Measurements from ENCODE around the gene VWA5A. TPM values are rescaled to one million over a fixed set of nuclear protein-coding genes. Genes with fewer than 3 reads are reported as not detected.

VWA5A gene
- 10 to 100 TPM; 38.3 to 65.4 TPM for total RNA-seq
- polyA plus RNA-seq (2013, experiment 1 of 2), result 20.8 TPM
- 18.0 TPM for polyA plus RNA-seq (2013, experiment 2 of 2)
- long read RNA-seq, experiment 1, partial matches to known transcripts, result 16 of 27 reads
- long read RNA-seq, experiment 1, other reads (novel, unspliced or antisense), result 4 of 27 reads
- long read RNA-seq, experiment 2, full-length matches to known transcripts, result 153 of 188 reads
- long read RNA-seq, experiment 2, partial matches to known transcripts, result 18 of 188 reads
- long read RNA-seq, experiment 2, other reads (novel, unspliced or antisense), result 17 of 188 reads
- long read RNA-seq, experiment 3, full-length matches to known transcripts, result 136 of 182 reads
- long read RNA-seq, experiment 3, partial matches to known transcripts, result 29 of 182 reads
- long read RNA-seq, experiment 3, other reads (novel, unspliced or antisense), result 17 of 182 reads
- long read RNA-seq, experiment 4, full-length matches to known transcripts, result 69 of 76 reads
- long read RNA-seq, experiment 4, partial matches to known transcripts, result 5 of 76 reads
- long read RNA-seq, experiment 4, other reads (novel, unspliced or antisense), result 2 of 76 reads

DNA sequence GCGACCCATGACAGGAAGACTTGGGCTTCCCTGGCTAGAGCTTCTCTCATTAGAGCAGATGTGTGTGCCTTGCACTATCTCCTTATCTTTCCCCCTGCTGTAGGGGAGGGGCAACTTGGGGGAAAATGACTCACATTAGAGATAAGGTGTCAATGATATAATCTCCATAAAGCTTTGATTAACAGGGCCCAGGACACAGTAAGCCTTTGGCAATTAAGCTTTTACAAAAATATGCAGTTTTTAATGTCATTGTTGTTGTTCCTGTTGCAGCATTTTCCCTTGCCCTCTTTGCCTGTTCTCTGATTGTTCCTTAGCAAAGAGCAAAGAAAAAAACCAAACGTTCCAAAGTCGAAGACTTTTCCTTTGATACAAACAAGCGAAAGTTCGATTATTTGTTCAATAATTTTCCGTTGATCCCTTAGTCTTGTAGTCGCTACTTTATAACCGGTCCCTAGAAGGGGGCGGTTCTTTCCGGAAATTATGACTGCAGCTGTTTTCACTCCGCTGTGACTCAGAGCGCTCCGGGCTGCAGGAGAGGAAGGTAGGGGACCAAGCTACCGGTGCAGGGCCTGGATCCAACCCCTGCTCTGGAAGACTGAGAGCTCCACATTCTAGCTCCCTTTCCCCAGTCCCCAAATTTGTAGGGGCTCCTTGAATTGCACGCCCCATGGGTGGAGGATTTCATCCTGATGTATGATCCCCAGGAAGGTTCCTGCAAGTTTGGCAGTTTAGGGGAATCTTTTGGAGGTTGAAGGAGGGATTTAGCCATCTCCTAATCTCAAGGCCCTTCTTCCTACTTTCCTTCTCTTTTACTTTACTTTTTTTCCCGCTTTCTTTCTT lies at the start of gene VWA5A:
TSS of gene VWA5A (plus strand) at position 509 of the 840 bp plus-strand sequence. CDS start 2,062 bp downstream, outside the sequence.
- WGBS, 2 experiments (ENCODE audit: insufficient coverage in 1 of 2, insufficient read length in 1 of 2), result 1 to 4% methylated on average over 9 to 15 of the region's 16 CpGs
- no peak within 1 kb of the TSS for H3K27ac ChIP-seq (ENCODE audit: low read depth, low read length)
- H3K36me3 Mint-ChIP-seq (ENCODE audit: low read depth), result peaks cover 28% of the 10 kb centered on the region

GRCh38 chr11:124068601-124069110 lies 46.6 kb upstream of the VWA5A start:
- H3K27me3 Mint-ChIP-seq (ENCODE audit: insufficient read depth), result peaks cover 2% of the 10 kb centered on the region
- no peak overlapping the region for H3K4me3 ChIP-seq (ENCODE audit: low read length)
- TF ChIP-seq CTCF (conservative IDR thresholded peaks at IDR 0.05), result no peak
- no peaks in the 10 kb centered on the region for H3K36me3 ChIP-seq (ENCODE audit: control insufficient read depth, insufficient read depth, low read length)
- no peaks in the 10 kb centered on the region for H3K9me3 Mint-ChIP-seq
- H3K4me1 ChIP-seq (ENCODE audit: control insufficient read depth, insufficient read depth, low read length), result peaks cover 6% of the 10 kb centered on the region
- H3K9ac ChIP-seq (ENCODE audit: extremely low read depth, low read length, poor library complexity, severe bottlenecking), result no peak overlapping the region
- H3K9me3 ChIP-seq (ENCODE audit: control insufficient read depth, low read length), result peaks cover 7% of the 10 kb centered on the region
- no peak overlapping the region for H3K4me3 Mint-ChIP-seq
- H3K27me3 ChIP-seq (ENCODE audit: control insufficient read depth, insufficient read depth, low read length, poor library complexity, severe bottlenecking), result no peaks in the 10 kb centered on the region
- WGBS, 2 experiments (ENCODE audit: insufficient coverage in 1 of 2, insufficient read length in 1 of 2), result 68 to 78% methylated on average over 3 to 4 of the region's 4 CpGs
- no peaks in the 10 kb centered on the region for H3K36me3 Mint-ChIP-seq (ENCODE audit: low read depth)
- no peak for DNase-seq
- peak overlapping the region; percentile 14 for H3K27ac Mint-ChIP-seq
- no peak overlapping the region for H3K27ac ChIP-seq (ENCODE audit: low read depth, low read length)
- H3K4me1 Mint-ChIP-seq, result peaks cover 27% of the 10 kb centered on the region

More for the DNA sequence above, at the start of gene VWA5A:
- H3K4me3 ChIP-seq (ENCODE audit: low read length), result peak within 1 kb of the TSS; percentile 87
- TF ChIP-seq CTCF (conservative IDR thresholded peaks at IDR 0.05), result no peak
- H3K4me3 Mint-ChIP-seq, result peak within 1 kb of the TSS; percentile 65
- H3K4me1 Mint-ChIP-seq, result peaks cover 36% of the 10 kb centered on the region
- peaks cover 28% of the 10 kb centered on the region for H3K36me3 ChIP-seq (ENCODE audit: control insufficient read depth, insufficient read depth, low read length)
- H3K9ac ChIP-seq (ENCODE audit: extremely low read depth, low read length, poor library complexity, severe bottlenecking), result peak within 1 kb of the TSS; percentile 53
- H3K4me1 ChIP-seq (ENCODE audit: control insufficient read depth, insufficient read depth, low read length), result peaks cover 5% of the 10 kb centered on the region
- H3K27ac Mint-ChIP-seq, result peak within 1 kb of the TSS; percentile 41
- H3K9me3 ChIP-seq (ENCODE audit: control insufficient read depth, low read length), result no peaks in the 10 kb centered on the region
- peak; percentile 91 for DNase-seq
- no peaks in the 10 kb centered on the region for H3K27me3 Mint-ChIP-seq (ENCODE audit: insufficient read depth)
- no peaks in the 10 kb centered on the region for H3K27me3 ChIP-seq (ENCODE audit: control insufficient read depth, insufficient read depth, low read length, poor library complexity, severe bottlenecking)
- no peaks in the 10 kb centered on the region for H3K9me3 Mint-ChIP-seq
